Retinal pigment epithelial cell (primary cell): ENCODE results near the gene THAP12.

Source experiments
- DNase-seq: peaks from one replicate; pipeline ENCODE4 v3.0.0-alpha.2; 2010; ENCODE audit warnings: low read depth
- H3K4me3 ChIP-seq: 2 replicates; pipeline ENCODE4 v1.5.1; 2011; ENCODE audit warnings: mild to moderate bottlenecking, low read length, control low read depth, moderate library complexity
- CTCF ChIP-seq: conservative IDR thresholded peaks from 2 replicates; pipeline ENCODE4 v1.5.1; 2011; ENCODE audit warnings: low read depth, low read length, control low read depth, inconsistent platforms

Gene THAP12

GRCh38 chr11:76307978-76308747, 72.8 kb downstream of the THAP12 start:
- DNase-seq: no peak
- no peak overlapping the region for H3K4me3 ChIP-seq
- no peak for TF ChIP-seq CTCF

DNA sequence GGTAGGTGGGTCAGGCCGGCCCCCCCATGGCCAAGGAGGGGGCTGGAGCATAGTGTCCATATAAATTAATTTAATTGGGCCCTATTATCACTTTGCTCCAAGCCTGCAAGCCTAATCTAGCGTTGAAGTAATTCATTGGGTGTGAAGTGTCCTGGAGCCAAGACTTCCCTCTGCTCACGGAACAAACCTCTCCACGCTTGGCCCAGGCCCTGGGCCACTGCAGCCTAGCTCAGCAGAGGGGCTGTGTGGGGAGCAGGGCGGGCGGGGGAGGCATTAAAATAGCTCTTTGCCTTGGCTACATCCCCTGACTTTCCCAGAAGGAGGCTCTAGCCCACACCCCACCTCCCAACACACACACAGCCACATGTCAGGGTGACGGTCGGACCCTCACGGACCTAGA, 73.5 kb downstream of the THAP12 start:
- no peak for TF ChIP-seq CTCF
- DNase-seq: no peak
- no peak overlapping the region for H3K4me3 ChIP-seq

- H3K4me3 ChIP-seq: no peak overlapping the region
- DNase-seq: no peak
- TF ChIP-seq CTCF: no peak
Observed at GRCh38 chr11:76303399-76303798, 77.5 kb downstream of the THAP12 start.

- no peak overlapping the region for H3K4me3 ChIP-seq
- TF ChIP-seq CTCF: no peak
Observed at GRCh38 chr11:76302996-76303395, 77.9 kb downstream of the THAP12 start.

More at GRCh38 chr11:76302996-76303395, 77.9 kb downstream of the THAP12 start:
- DNase-seq: no peak
